ENCODE measurements around the gene BEX4. TPM values are rescaled to one million over a fixed set of nuclear protein-coding genes. Genes with fewer than 3 reads are reported as not detected.
A peak's percentile ranks its signal among the peaks of the same experiment; 100 is the strongest.
"Not testable (repeated sequence)": the region's sequence is repeated elsewhere in the genome, so short reads cannot be mapped to it uniquely, and the experiment has no call there.

Gene BEX4, protein sequence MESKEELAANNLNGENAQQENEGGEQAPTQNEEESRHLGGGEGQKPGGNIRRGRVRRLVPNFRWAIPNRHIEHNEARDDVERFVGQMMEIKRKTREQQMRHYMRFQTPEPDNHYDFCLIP
- total RNA-seq (ENCODE audit: low replicate concordance): 64.0 and 106 TPM in 2 replicates

DNA sequence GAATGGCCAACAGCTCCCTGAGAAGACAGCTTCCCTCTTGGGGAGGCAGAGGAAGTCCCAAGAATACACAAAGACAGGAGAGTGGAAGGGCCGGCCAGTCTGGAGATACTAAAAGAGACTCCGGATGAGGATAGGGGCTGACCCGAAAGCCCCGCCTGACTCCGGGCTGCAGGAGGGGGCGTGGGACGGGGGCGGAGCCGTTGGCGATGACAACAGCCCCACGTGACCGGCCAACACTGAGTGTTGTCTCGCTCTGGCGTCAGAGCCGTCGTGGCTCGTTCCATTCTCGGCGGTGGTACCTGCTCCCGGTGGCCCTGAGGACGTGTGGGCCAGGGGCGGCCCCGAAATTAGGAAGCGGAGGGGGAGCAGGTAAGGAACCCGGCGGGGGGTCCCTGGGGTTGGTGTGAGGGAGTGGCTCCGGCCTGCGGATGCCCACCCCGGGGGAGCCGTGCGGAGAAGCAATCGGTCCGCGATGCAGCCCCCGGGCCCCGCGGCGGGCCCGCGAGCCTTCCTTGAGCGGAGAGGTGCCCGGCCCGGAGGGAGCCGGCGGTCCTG, at the start of gene BEX4:
Gene BEX4, plus strand, starts transcription at position 239 of the 555 bp plus-strand sequence. CDS start 1,046 bp downstream, outside the sequence.
- H3K36me3 Mint-ChIP-seq: peaks cover 9% of the 10 kb centered on the region
- Histone ChIP-seq H3K4me1 (peaks cover 7% of the 10 kb centered on the region), H3K36me3 (peaks cover 6% of the 10 kb centered on the region), H3K4me3 (peak within 1 kb of the TSS; percentile 86), H3K9me3 (ENCODE audit: low read depth) (no peaks in the 10 kb centered on the region), H3F3A (ENCODE audit: low read depth) (peaks cover 9% of the 10 kb centered on the region), H4K20me1 (ENCODE audit: low read depth) (no peaks in the 10 kb centered on the region), H3K9ac (peak within 1 kb of the TSS; percentile 82), H3K79me2 (ENCODE audit: low read depth) (peaks cover 8% of the 10 kb centered on the region), H3K27me3 (no peaks in the 10 kb centered on the region), H3K4me2 (peak within 1 kb of the TSS; percentile 72), H2AFZ (replicated peaks) (peak within 1 kb of the TSS; percentile 65), H3K27ac (peak within 1 kb of the TSS; percentile 83)
- peak within 1 kb of the TSS; percentile 87 for H3K4me3 Mint-ChIP-seq
- peaks cover 4% of the 10 kb centered on the region for H3K9me3 Mint-ChIP-seq
- DNase-seq (ENCODE audit: low spot score): peak; percentile 91
- H3K27me3 Mint-ChIP-seq (ENCODE audit: insufficient read depth, low read depth): no peaks in the 10 kb centered on the region
- peak within 1 kb of the TSS; percentile 96 for H3K27ac Mint-ChIP-seq
- TF ChIP-seq, protein P1, sequence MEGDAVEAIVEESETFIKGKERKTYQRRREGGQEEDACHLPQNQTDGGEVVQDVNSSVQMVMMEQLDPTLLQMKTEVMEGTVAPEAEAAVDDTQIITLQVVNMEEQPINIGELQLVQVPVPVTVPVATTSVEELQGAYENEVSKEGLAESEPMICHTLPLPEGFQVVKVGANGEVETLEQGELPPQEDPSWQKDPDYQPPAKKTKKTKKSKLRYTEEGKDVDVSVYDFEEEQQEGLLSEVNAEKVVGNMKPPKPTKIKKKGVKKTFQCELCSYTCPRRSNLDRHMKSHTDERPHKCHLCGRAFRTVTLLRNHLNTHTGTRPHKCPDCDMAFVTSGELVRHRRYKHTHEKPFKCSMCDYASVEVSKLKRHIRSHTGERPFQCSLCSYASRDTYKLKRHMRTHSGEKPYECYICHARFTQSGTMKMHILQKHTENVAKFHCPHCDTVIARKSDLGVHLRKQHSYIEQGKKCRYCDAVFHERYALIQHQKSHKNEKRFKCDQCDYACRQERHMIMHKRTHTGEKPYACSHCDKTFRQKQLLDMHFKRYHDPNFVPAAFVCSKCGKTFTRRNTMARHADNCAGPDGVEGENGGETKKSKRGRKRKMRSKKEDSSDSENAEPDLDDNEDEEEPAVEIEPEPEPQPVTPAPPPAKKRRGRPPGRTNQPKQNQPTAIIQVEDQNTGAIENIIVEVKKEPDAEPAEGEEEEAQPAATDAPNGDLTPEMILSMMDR (IDR thresholded peaks at IDR 0.05): no peak
- no peak for TF ChIP-seq EZH2 (IDR thresholded peaks at IDR 0.05)
- TF ChIP-seq EZH2phosphoT487 (IDR thresholded peaks at IDR 0.05): no peak
- peaks cover 9% of the 10 kb centered on the region for H3K4me1 Mint-ChIP-seq

DNA sequence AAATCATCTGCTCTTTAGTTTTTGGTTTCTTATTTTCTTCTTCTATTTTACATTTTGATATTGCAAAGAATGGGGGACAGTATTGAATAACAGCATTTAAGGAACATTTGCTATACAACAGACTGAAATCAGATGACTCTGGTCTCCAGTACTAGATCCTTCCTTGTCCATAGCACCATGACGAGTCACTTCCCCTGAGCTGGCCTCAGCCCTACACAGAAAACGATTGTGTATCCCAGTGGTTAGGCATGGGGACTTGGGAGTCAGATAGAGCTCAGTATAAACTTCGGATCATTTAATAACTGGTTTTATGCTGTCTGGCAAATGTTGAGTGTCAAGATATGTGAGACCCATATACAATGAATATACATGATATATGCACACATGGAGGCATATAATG, 44.7 kb upstream of the BEX4 start:
- Mint-ChIP-seq H3K27me3 (ENCODE audit: insufficient read depth, low read depth) (no peaks in the 10 kb centered on the region), H3K36me3 (no peaks in the 10 kb centered on the region), H3K4me1 (no peaks in the 10 kb centered on the region), H3K9me3 (no peaks in the 10 kb centered on the region), H3K4me3 (no peak overlapping the region), H3K27ac (no peak overlapping the region)
- H3K9ac ChIP-seq: no peak overlapping the region
- no peak overlapping the region for H3K27ac ChIP-seq
- no peaks in the 10 kb centered on the region for H3K9me3 ChIP-seq (ENCODE audit: low read depth)
- no peak overlapping the region for H3K4me2 ChIP-seq
- DNase-seq (ENCODE audit: low spot score): no peak
- no peaks in the 10 kb centered on the region for H3K79me2 ChIP-seq (ENCODE audit: low read depth)
- H3K36me3 ChIP-seq: no peaks in the 10 kb centered on the region
- H3K4me3 ChIP-seq: no peak overlapping the region
- H3K27me3 ChIP-seq: no peaks in the 10 kb centered on the region
- no peaks in the 10 kb centered on the region for H3F3A ChIP-seq (ENCODE audit: low read depth)
- TF ChIP-seq, protein P1 (IDR thresholded peaks at IDR 0.05): no peak
- TF ChIP-seq EZH2 (IDR thresholded peaks at IDR 0.05): no peak
- no peak for TF ChIP-seq EZH2phosphoT487 (IDR thresholded peaks at IDR 0.05)
- no peaks in the 10 kb centered on the region for H4K20me1 ChIP-seq (ENCODE audit: low read depth)
- H2AFZ ChIP-seq (replicated peaks): no peak overlapping the region
- H3K4me1 ChIP-seq: no peaks in the 10 kb centered on the region

DNA sequence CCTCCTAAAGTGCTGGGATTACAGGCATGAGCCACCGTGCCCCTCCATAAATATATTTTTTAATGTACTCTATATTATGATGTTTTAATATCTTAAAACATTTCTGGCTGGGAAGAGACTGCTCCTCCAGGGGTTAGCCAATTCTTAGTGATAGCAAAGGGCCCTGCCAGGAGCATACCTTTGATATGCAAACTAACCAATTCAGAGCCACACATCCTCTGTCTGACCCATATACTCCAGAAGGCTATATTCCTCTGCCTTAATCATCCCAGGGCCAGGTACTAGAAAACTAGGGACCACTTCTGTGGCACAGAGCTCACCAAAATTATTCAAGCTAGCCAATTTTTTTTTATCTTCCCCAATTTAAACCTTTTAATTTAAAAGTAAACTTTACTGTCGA, 43.6 kb upstream of the BEX4 start:
- Histone ChIP-seq H3K36me3 (no peaks in the 10 kb centered on the region), H3K4me1 (no peaks in the 10 kb centered on the region), H2AFZ (replicated peaks) (no peak overlapping the region), H3K9me3 (ENCODE audit: low read depth) (no peaks in the 10 kb centered on the region), H3K27me3 (no peaks in the 10 kb centered on the region), H3K4me3 (no peak overlapping the region), H3F3A (ENCODE audit: low read depth) (no peaks in the 10 kb centered on the region), H3K79me2 (ENCODE audit: low read depth) (no peaks in the 10 kb centered on the region), H4K20me1 (ENCODE audit: low read depth) (no peaks in the 10 kb centered on the region), H3K4me2 (no peak overlapping the region), H3K9ac (no peak overlapping the region), H3K27ac (no peak overlapping the region)
- peaks cover 3% of the 10 kb centered on the region for H3K4me1 Mint-ChIP-seq
- TF ChIP-seq EZH2 (IDR thresholded peaks at IDR 0.05) (no peak), EZH2phosphoT487 (IDR thresholded peaks at IDR 0.05) (no peak)
- TF ChIP-seq, protein P1 (IDR thresholded peaks at IDR 0.05): no peak
- no peaks in the 10 kb centered on the region for H3K36me3 Mint-ChIP-seq
- H3K27me3 Mint-ChIP-seq (ENCODE audit: insufficient read depth, low read depth): no peaks in the 10 kb centered on the region
- DNase-seq (ENCODE audit: low spot score): no peak
- H3K9me3 Mint-ChIP-seq: no peaks in the 10 kb centered on the region
- no peak overlapping the region for H3K27ac Mint-ChIP-seq
- H3K4me3 Mint-ChIP-seq: no peak overlapping the region

DNA sequence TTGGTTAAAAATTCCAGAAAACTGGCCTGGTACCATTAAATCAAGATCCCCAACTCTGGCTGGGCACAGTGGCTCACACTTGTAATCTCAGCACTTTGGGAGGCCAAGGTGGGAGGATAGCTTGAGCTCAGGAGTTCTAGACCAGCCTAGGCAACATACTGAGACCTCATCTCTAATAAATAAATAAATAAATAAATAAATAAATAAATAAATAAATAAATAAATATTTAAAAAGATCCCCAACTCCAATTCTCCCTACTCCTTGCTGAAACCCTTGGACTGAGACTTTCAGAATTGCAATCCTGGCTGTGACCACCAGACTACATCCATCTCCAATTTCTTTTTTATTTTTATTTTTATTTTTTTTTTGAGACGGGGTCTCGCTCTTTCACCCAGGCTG, 39.7 kb upstream of the BEX4 start:
- H3K4me3 Mint-ChIP-seq; H4K20me1 ChIP-seq (ENCODE audit: low read depth): not testable (repeated sequence)

More for the DNA sequence above, 39.7 kb upstream of the BEX4 start:
- not testable (repeated sequence) for H3K27me3 ChIP-seq; H3K27me3 Mint-ChIP-seq (ENCODE audit: insufficient read depth, low read depth); H3K36me3 ChIP-seq; H3K27ac ChIP-seq; H3K9me3 ChIP-seq (ENCODE audit: low read depth); H3K36me3 Mint-ChIP-seq; H3K4me1 ChIP-seq; H3K4me1 Mint-ChIP-seq; H3K79me2 ChIP-seq (ENCODE audit: low read depth); H3K9me3 Mint-ChIP-seq; DNase-seq (ENCODE audit: low spot score); H3F3A ChIP-seq (ENCODE audit: low read depth); H2AFZ ChIP-seq (replicated peaks); H3K9ac ChIP-seq; H3K27ac Mint-ChIP-seq; H3K4me2 ChIP-seq; H3K4me3 ChIP-seq

Data from neural progenitor cell (in vitro differentiated cells).